IMR-90 (cell line): ENCODE results near the gene ELFN2. TPM values are rescaled to one million over a fixed set of nuclear protein-coding genes. Genes with fewer than 3 reads are reported as not detected.
A peak's percentile ranks its signal among the peaks of the same experiment; 100 is the strongest.

Source experiments
- ATAC-seq: fragments of 200-7000 bp; cut with Tn5 transposase; 2 replicates; pipeline ENCODE4 v1.9.1; 2020; ENCODE audit warnings: low read depth, mild to moderate bottlenecking, moderate library complexity
- BruUV-seq: library from RNA; stranded (reverse); fragments of 400-500 nt; replicated peaks from 2 replicates; lab custom pipeline; 2021; lab: Mats Ljungman, UMichigan
- CTCF ChIA-PET: fragments of 300-600 bp; formaldehyde crosslinking; extraction: SDS; loops from one replicate; lab custom pipeline; 2021; ENCODE audit warnings: antibody characterized with exemption; lab: Yijun Ruan, JAX
- POLR2A ChIA-PET: fragments of 300-600 bp; sonication (Branson Sonifier 250); formaldehyde crosslinking; loops from one replicate; lab custom pipeline; 2022; ENCODE audit warnings: antibody characterized with exemption; ENCODE audit not compliant: unreplicated experiment; lab: Charles Lee
- DNase-seq: peaks from one replicate; pipeline ENCODE4 v3.0.0; 2013
- H2AFZ ChIP-seq: replicated peaks from 2 replicates; pipeline ENCODE3; 2013; ENCODE audit warnings: low read length, mild to moderate bottlenecking; ENCODE audit not compliant: poor library complexity
- H2AK5ac ChIP-seq: 2 replicates; pipeline ENCODE4 v1.6.1; 2013; ENCODE audit warnings: low read depth, low read length, inconsistent platforms
- H2AK9ac ChIP-seq: replicated peaks from 2 replicates; pipeline ENCODE3; 2013; ENCODE audit warnings: mild to moderate bottlenecking, low read depth, low read length, moderate library complexity; ENCODE audit not compliant: poor library complexity
- H2BK120ac ChIP-seq: 2 replicates; pipeline ENCODE4 v1.6.1; 2013; ENCODE audit warnings: low read depth, low read length, inconsistent platforms
- H2BK15ac ChIP-seq: 3 replicates; pipeline ENCODE4 v1.6.1; 2013; ENCODE audit warnings: low read depth, low read length, inconsistent platforms
- H2BK20ac ChIP-seq: 2 replicates; pipeline ENCODE4 v1.6.1; 2013; ENCODE audit warnings: low read depth, mild to moderate bottlenecking, inconsistent platforms, low read length, moderate library complexity
- H2BK5ac ChIP-seq: 2 replicates; pipeline ENCODE4 v1.6.1; 2013; ENCODE audit warnings: mild to moderate bottlenecking, low read depth, low read length, inconsistent platforms; ENCODE audit not compliant: poor library complexity, severe bottlenecking
- H3K14ac ChIP-seq: replicated peaks from 2 replicates; pipeline ENCODE4 v1.6.1; 2013; ENCODE audit warnings: low read depth, low read length, inconsistent platforms
- H3K18ac ChIP-seq: 2 replicates; pipeline ENCODE4 v1.6.1; 2013; ENCODE audit warnings: low read depth, low read length, control low read depth
- H3K23ac ChIP-seq: 2 replicates; pipeline ENCODE4 v1.6.1; 2013; ENCODE audit warnings: low read depth, low read length, inconsistent platforms
- H3K27ac ChIP-seq: 2 replicates; pipeline ENCODE4 v1.5.1; 2013; ENCODE audit warnings: mild to moderate bottlenecking, control low read depth, low read length; ENCODE audit not compliant: insufficient read depth
- H3K27me3 ChIP-seq: 2 replicates; pipeline ENCODE4 v1.6.1; 2013; ENCODE audit warnings: low read length; ENCODE audit not compliant: control insufficient read depth, insufficient read depth
- H3K36me3 ChIP-seq: 2 replicates; pipeline ENCODE4 v1.6.1; 2013; ENCODE audit warnings: low read length, mixed read lengths; ENCODE audit not compliant: control insufficient read depth, insufficient read depth
- H3K4ac ChIP-seq: 2 replicates; pipeline ENCODE4 v1.6.1; 2013; ENCODE audit warnings: low read depth, low read length, inconsistent platforms
- H3K4me1 ChIP-seq: 2 replicates; pipeline ENCODE4 v1.6.1; 2013; ENCODE audit warnings: low read length, mixed read lengths; ENCODE audit not compliant: control insufficient read depth, insufficient read depth
- H3K4me2 ChIP-seq: 2 replicates; pipeline ENCODE4 v1.6.1; 2013; ENCODE audit warnings: low read depth, mild to moderate bottlenecking, control low read depth, low read length, moderate library complexity
- H3K4me3 ChIP-seq: 2 replicates; pipeline ENCODE4 v1.5.1; 2013; ENCODE audit warnings: low read depth, mild to moderate bottlenecking, control low read depth, low read length, moderate library complexity; ENCODE audit not compliant: insufficient read depth
- H3K56ac ChIP-seq: 2 replicates; pipeline ENCODE4 v1.6.1; 2013; ENCODE audit warnings: low read length, inconsistent platforms; ENCODE audit not compliant: insufficient read depth; ENCODE audit errors: extremely low read depth
- H3K79me1 ChIP-seq, 2 experiments: 2 replicates each; pipeline ENCODE4 v1.6.1; 2013; ENCODE audit warnings: low read length in 2 of 2, inconsistent platforms in 1 of 2, low read depth in 1 of 2
- H3K9ac ChIP-seq: 2 replicates; pipeline ENCODE4 v1.6.1; 2013; ENCODE audit warnings: low read depth, low read length, control low read depth
- H3K9me1 ChIP-seq: 2 replicates; pipeline ENCODE4 v1.6.1; 2013; ENCODE audit warnings: low read length, inconsistent platforms; ENCODE audit not compliant: insufficient read depth
- H3K9me3 ChIP-seq: 2 replicates; pipeline ENCODE4 v1.6.1; 2013; ENCODE audit warnings: low read length; ENCODE audit not compliant: control insufficient read depth, insufficient read depth
- H4K20me1 ChIP-seq: 2 replicates; pipeline ENCODE4 v1.6.1; 2013; ENCODE audit warnings: low read length, inconsistent platforms; ENCODE audit not compliant: insufficient read depth
- H4K5ac ChIP-seq: 2 replicates; pipeline ENCODE4 v1.6.1; 2013; ENCODE audit warnings: mild to moderate bottlenecking, low read depth, low read length, control low read depth
- H4K8ac ChIP-seq, 2 experiments: 2 replicates each; pipeline ENCODE4 v1.6.1; 2013; ENCODE audit warnings: low read depth in 2 of 2, low read length in 2 of 2, control low read depth in 1 of 2, inconsistent platforms in 1 of 2
- H4K91ac ChIP-seq: 2 replicates; pipeline ENCODE4 v1.6.1; 2013; ENCODE audit warnings: low read depth, low read length, inconsistent platforms; ENCODE audit not compliant: insufficient read depth
- CEBPB ChIP-seq: IDR thresholded peaks from 2 replicates; pipeline ENCODE4 v1.6.1; 2012; ENCODE audit warnings: low read depth, low read length, improper control_type of control experiment
- CHD1 ChIP-seq: IDR thresholded peaks from 2 replicates; pipeline ENCODE4 v1.6.1; 2012; ENCODE audit warnings: low read depth, low read length, improper control_type of control experiment
- FOS ChIP-seq: fragments of 150-350 bp; IDR thresholded peaks from 2 replicates; pipeline ENCODE4 v1.6.1; 2016; ENCODE audit warnings: low read depth, low read length
- MAFK ChIP-seq: IDR thresholded peaks from 2 replicates; pipeline ENCODE4 v1.6.1; 2012; ENCODE audit warnings: low read depth, low read length, improper control_type of control experiment
- MAZ ChIP-seq: IDR thresholded peaks from 2 replicates; pipeline ENCODE4 v1.6.1; 2012; ENCODE audit warnings: low read depth, mild to moderate bottlenecking, low read length, improper control_type of control experiment, moderate library complexity, borderline replicate concordance
- MXI1 ChIP-seq: IDR thresholded peaks from 2 replicates; pipeline ENCODE4 v1.6.1; 2012; ENCODE audit warnings: low read depth, mild to moderate bottlenecking, low read length, moderate library complexity, borderline replicate concordance
- NFE2L2 ChIP-seq: fragments of 150-350 bp; IDR thresholded peaks from 2 replicates; pipeline ENCODE4 v1.6.1; 2016; ENCODE audit warnings: low read depth, mild to moderate bottlenecking, low read length
- POLR2A ChIP-seq: IDR thresholded peaks from 2 replicates; pipeline ENCODE4 v1.6.1; 2012; ENCODE audit warnings: mild to moderate bottlenecking, low read depth, low read length
- RAD21 ChIP-seq: IDR thresholded peaks from 2 replicates; pipeline ENCODE4 v1.6.1; 2012; ENCODE audit warnings: low read length, improper control_type of control experiment
- RCOR1 ChIP-seq: IDR thresholded peaks from 2 replicates; pipeline ENCODE4 v1.6.1; 2012; ENCODE audit warnings: mild to moderate bottlenecking, low read length, improper control_type of control experiment; ENCODE audit not compliant: insufficient replicate concordance
- RFX5 ChIP-seq: IDR thresholded peaks from 2 replicates; pipeline ENCODE4 v1.8.0; 2012; ENCODE audit warnings: low read depth, mild to moderate bottlenecking, low read length, moderate library complexity
- WGBS, 2 experiments: methylation state at CpG; one replicate each; pipeline versions ENCODE4 v1.1.5 to v1.1.7; 2013; ENCODE audit warnings: missing lambda C conversion rate in 2 of 2; ENCODE audit not compliant: insufficient read length in 1 of 2; ENCODE audit errors: extremely low coverage in 2 of 2; 5-methylcytosine and 5-hydroxymethylcytosine counted together
- dilution Hi-C: fragments of 300-500 bp; cut with HindIII; formaldehyde crosslinking; loops from one replicate; pipeline ENCODE4 v1.14.3; 2018; ENCODE audit warnings: low sequenced_read_pairs; ENCODE audit not compliant: unreplicated experiment
- in situ Hi-C: fragments of 300-500 bp; cut with MboI; formaldehyde crosslinking; loops from 3 replicates; pipeline ENCODE4 v1.14.3; 2019; ENCODE audit warnings: low sequenced_read_pairs, inconsistent platforms, mixed read lengths
- intact Hi-C: fragments of 100-400 bp; cut with micrococcal nuclease; formaldehyde crosslinking; loops from 2 replicates; pipeline ENCODE4 v1.10.0; 2022
- polyA plus RNA-seq, 3 experiments: library from polyadenylated mRNA; depleted of rRNA; stranded (reverse); fragments of >200 nt; gene quantifications; 2 replicates each; pipeline ENCODE4 v1.2.3, GENCODE V29; 2012; ENCODE audit warnings: low replicate concordance in 1 of 3
- total RNA-seq: library from RNA; depleted of rRNA; stranded (reverse); fragments of >200 nt; gene quantifications from 2 replicates; pipeline ENCODE4 v1.2.3, GENCODE V29; 2012
- TF ChIP-seq, protein P1 (sequence below): conservative IDR thresholded peaks from 2 replicates; pipeline ENCODE4 v1.5.1; 2012; ENCODE audit warnings: mild to moderate bottlenecking, low read depth, low read length, improper control_type of control experiment
- TF ChIP-seq, protein P2 (sequence below): fragments of 150-350 bp; IDR thresholded peaks from 2 replicates; pipeline ENCODE4 v1.6.1; 2016; ENCODE audit warnings: low read depth, mild to moderate bottlenecking, low read length, moderate library complexity, borderline replicate concordance
- TF ChIP-seq, protein P3 (sequence below): fragments of 150-350 bp; IDR thresholded peaks from 2 replicates; pipeline ENCODE4 v1.6.1; 2017; ENCODE audit warnings: mild to moderate bottlenecking, antibody characterized with exemption, low read length, low read depth

The ELFN2 gene
- total and polyA plus RNA-seq, 2 of the 4 experiments (the other 2 are of a cell fraction): 0.72 to 5.0 TPM

DNA sequence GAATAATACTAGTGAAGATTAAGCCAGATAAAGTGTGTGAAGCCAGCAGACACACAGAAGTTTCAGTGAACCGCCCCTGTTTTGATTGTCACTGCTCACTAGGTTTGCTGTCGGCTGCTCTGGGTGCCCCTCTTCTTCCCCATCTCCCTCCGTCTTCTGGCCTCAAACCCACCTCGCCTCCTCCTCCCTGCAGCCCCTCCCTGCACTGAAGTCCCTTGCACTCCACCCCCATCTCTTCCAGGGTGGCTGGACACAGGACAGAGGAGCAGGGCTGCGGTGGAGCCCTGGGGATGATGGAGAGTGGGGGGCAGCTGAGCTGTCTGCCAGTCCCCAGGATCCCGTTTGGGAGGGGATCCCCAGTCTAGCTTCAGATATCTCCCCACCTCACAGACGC is 91.5 kb downstream of the ELFN2 start:
- H3K23ac ChIP-seq: no peak overlapping the region
- H4K5ac ChIP-seq: no peak overlapping the region
- intact Hi-C loops: no loop called here
- WGBS, 2 experiments: 24% methylated on average over 2 of the region's 7 CpGs; no CpG with 5 or more reads in 1 of the 2 experiments
- H3K27ac ChIP-seq: no peak overlapping the region
- H3K4me3 ChIP-seq: no peak overlapping the region
- ATAC-seq (no peak), DNase-seq (no peak)
- no peak overlapping the region for H2BK5ac ChIP-seq
- ChIA-PET CTCF (no interaction called here), POLR2A (no interaction called here)
- no peak overlapping the region for H4K91ac ChIP-seq
- no peak overlapping the region for H2AK9ac ChIP-seq
- dilution Hi-C loops: no loop called here
- peak overlapping the region; percentile 62 for H2BK120ac ChIP-seq
- in situ Hi-C loops: no loop called here
- H3K9me3 ChIP-seq: no peaks in the 10 kb centered on the region
- H3K56ac ChIP-seq: no peak overlapping the region
- peaks cover 16% of the 10 kb centered on the region for H3K27me3 ChIP-seq
- no peak overlapping the region for H3K9ac ChIP-seq
- no peak overlapping the region for H3K4me2 ChIP-seq
- BruUV-seq: no TSS peak
- H4K20me1 ChIP-seq: no peaks in the 10 kb centered on the region
- H2AFZ ChIP-seq: peak overlapping the region; percentile 40
- H2BK20ac ChIP-seq: no peak overlapping the region
- H2BK15ac ChIP-seq: no peak overlapping the region
- no peaks in the 10 kb centered on the region for H3K79me1 ChIP-seq
- 0 out of 2 replicates have a peak overlapping the region, but pooled peaks have one; percentile 35 for H2AK5ac ChIP-seq
- H3K36me3 ChIP-seq: no peaks in the 10 kb centered on the region
- 0 out of 2 replicates have a peak, but pooled peaks cover under 1% of the 10 kb centered on the region for H3K9me1 ChIP-seq
- peaks cover 23% of the 10 kb centered on the region for H3K4me1 ChIP-seq
- H3K4ac ChIP-seq: peak overlapping the region; percentile 33; the same call in 1 of the 2 replicates
- no peak for TF ChIP-seq FOS
- TF ChIP-seq NFE2L2: no peak
- TF ChIP-seq RAD21: no peak
- TF ChIP-seq, protein P1, sequence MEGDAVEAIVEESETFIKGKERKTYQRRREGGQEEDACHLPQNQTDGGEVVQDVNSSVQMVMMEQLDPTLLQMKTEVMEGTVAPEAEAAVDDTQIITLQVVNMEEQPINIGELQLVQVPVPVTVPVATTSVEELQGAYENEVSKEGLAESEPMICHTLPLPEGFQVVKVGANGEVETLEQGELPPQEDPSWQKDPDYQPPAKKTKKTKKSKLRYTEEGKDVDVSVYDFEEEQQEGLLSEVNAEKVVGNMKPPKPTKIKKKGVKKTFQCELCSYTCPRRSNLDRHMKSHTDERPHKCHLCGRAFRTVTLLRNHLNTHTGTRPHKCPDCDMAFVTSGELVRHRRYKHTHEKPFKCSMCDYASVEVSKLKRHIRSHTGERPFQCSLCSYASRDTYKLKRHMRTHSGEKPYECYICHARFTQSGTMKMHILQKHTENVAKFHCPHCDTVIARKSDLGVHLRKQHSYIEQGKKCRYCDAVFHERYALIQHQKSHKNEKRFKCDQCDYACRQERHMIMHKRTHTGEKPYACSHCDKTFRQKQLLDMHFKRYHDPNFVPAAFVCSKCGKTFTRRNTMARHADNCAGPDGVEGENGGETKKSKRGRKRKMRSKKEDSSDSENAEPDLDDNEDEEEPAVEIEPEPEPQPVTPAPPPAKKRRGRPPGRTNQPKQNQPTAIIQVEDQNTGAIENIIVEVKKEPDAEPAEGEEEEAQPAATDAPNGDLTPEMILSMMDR: no peak
- no peak for TF ChIP-seq RFX5
- TF ChIP-seq, protein P2, sequence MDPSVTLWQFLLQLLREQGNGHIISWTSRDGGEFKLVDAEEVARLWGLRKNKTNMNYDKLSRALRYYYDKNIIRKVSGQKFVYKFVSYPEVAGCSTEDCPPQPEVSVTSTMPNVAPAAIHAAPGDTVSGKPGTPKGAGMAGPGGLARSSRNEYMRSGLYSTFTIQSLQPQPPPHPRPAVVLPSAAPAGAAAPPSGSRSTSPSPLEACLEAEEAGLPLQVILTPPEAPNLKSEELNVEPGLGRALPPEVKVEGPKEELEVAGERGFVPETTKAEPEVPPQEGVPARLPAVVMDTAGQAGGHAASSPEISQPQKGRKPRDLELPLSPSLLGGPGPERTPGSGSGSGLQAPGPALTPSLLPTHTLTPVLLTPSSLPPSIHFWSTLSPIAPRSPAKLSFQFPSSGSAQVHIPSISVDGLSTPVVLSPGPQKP: no peak
- no peak for TF ChIP-seq MAZ
- TF ChIP-seq, protein P3, sequence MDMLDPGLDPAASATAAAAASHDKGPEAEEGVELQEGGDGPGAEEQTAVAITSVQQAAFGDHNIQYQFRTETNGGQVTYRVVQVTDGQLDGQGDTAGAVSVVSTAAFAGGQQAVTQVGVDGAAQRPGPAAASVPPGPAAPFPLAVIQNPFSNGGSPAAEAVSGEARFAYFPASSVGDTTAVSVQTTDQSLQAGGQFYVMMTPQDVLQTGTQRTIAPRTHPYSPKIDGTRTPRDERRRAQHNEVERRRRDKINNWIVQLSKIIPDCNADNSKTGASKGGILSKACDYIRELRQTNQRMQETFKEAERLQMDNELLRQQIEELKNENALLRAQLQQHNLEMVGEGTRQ: no peak
- TF ChIP-seq MAFK: no peak
- TF ChIP-seq CEBPB: no peak
- TF ChIP-seq CHD1: no peak
- no peak for TF ChIP-seq MXI1
- no peak for TF ChIP-seq POLR2A
- no peak for TF ChIP-seq RCOR1
- H4K8ac ChIP-seq: no peak overlapping the region
- no peak overlapping the region for H3K18ac ChIP-seq
- H3K14ac ChIP-seq: no peak overlapping the region
